Measurements from ENCODE around the gene SSB.

SSB gene

GRCh38 chr2:169768262-169768995 is 30.2 kb upstream of the SSB start:
- in situ Hi-C loops (cut with HindIII; ENCODE audit: low pct_unique_long_range_greater_than_20kb, low sequenced_read_pairs): no loop called here
- no peak for DNase-seq (ENCODE audit: low read depth in 1 of 2, low spot score in 1 of 2)
- TF ChIP-seq JUND (IDR thresholded peaks at IDR 0.05; ENCODE audit: low read depth): no peak

- in situ Hi-C loops (cut with HindIII; ENCODE audit: low pct_unique_long_range_greater_than_20kb, low sequenced_read_pairs): no loop called here
- no peak for TF ChIP-seq JUND (IDR thresholded peaks at IDR 0.05; ENCODE audit: low read depth)
- DNase-seq (ENCODE audit: low read depth in 1 of 2, low spot score in 1 of 2): no peak
Observed at GRCh38 chr2:169771021-169771420, 27.6 kb upstream of the SSB start.

GRCh38 chr2:169771612-169772011 is 27.1 kb upstream of the SSB start:
- no peak for DNase-seq (ENCODE audit: low read depth in 1 of 2, low spot score in 1 of 2)
- no peak for TF ChIP-seq JUND (IDR thresholded peaks at IDR 0.05; ENCODE audit: low read depth)
- in situ Hi-C loops (cut with HindIII; ENCODE audit: low pct_unique_long_range_greater_than_20kb, low sequenced_read_pairs): no loop called here

- no peak for TF ChIP-seq JUND (IDR thresholded peaks at IDR 0.05; ENCODE audit: low read depth)
- DNase-seq (ENCODE audit: low read depth in 1 of 2, low spot score in 1 of 2): no peak
- in situ Hi-C loops (cut with HindIII; ENCODE audit: low pct_unique_long_range_greater_than_20kb, low sequenced_read_pairs): no loop called here
Observed at GRCh38 chr2:169772651-169773050, 26.0 kb upstream of the SSB start.

GRCh38 chr2:169775354-169775753 is 23.3 kb upstream of the SSB start:
- in situ Hi-C loops (cut with HindIII; ENCODE audit: low pct_unique_long_range_greater_than_20kb, low sequenced_read_pairs): no loop called here
- TF ChIP-seq JUND (IDR thresholded peaks at IDR 0.05; ENCODE audit: low read depth): no peak
- DNase-seq (ENCODE audit: low read depth in 1 of 2, low spot score in 1 of 2): no peak

GRCh38 chr2:169775765-169776164 is 22.9 kb upstream of the SSB start:
- no peak for DNase-seq (ENCODE audit: low read depth in 1 of 2, low spot score in 1 of 2)
- no peak for TF ChIP-seq JUND (IDR thresholded peaks at IDR 0.05; ENCODE audit: low read depth)
- in situ Hi-C loops (cut with HindIII; ENCODE audit: low pct_unique_long_range_greater_than_20kb, low sequenced_read_pairs): no loop called here

GRCh38 chr2:169776252-169776761 is 22.4 kb upstream of the SSB start:
- no peak for DNase-seq (ENCODE audit: low read depth in 1 of 2, low spot score in 1 of 2)
- in situ Hi-C loops (cut with HindIII; ENCODE audit: low pct_unique_long_range_greater_than_20kb, low sequenced_read_pairs): no loop called here
- no peak for TF ChIP-seq JUND (IDR thresholded peaks at IDR 0.05; ENCODE audit: low read depth)

- in situ Hi-C loops (cut with HindIII; ENCODE audit: low pct_unique_long_range_greater_than_20kb, low sequenced_read_pairs): no loop called here
- no peak for DNase-seq (ENCODE audit: low read depth in 1 of 2, low spot score in 1 of 2)
- no peak for TF ChIP-seq JUND (IDR thresholded peaks at IDR 0.05; ENCODE audit: low read depth)
Observed at GRCh38 chr2:169778446-169778845, 20.2 kb upstream of the SSB start.

- DNase-seq (ENCODE audit: low read depth in 1 of 2, low spot score in 1 of 2): no peak
- in situ Hi-C loops (cut with HindIII; ENCODE audit: low pct_unique_long_range_greater_than_20kb, low sequenced_read_pairs): no loop called here
- TF ChIP-seq JUND (IDR thresholded peaks at IDR 0.05; ENCODE audit: low read depth): no peak
Observed at GRCh38 chr2:169781249-169782013, 17.2 kb upstream of the SSB start.

GRCh38 chr2:169782513-169782912 is 16.2 kb upstream of the SSB start:
- in situ Hi-C loops (cut with HindIII; ENCODE audit: low pct_unique_long_range_greater_than_20kb, low sequenced_read_pairs): no loop called here
- no peak for DNase-seq (ENCODE audit: low read depth in 1 of 2, low spot score in 1 of 2)
- no peak for TF ChIP-seq JUND (IDR thresholded peaks at IDR 0.05; ENCODE audit: low read depth)

- in situ Hi-C loops (cut with HindIII; ENCODE audit: low pct_unique_long_range_greater_than_20kb, low sequenced_read_pairs): no loop called here
- no peak for TF ChIP-seq JUND (IDR thresholded peaks at IDR 0.05; ENCODE audit: low read depth)
- DNase-seq (ENCODE audit: low read depth in 1 of 2, low spot score in 1 of 2): no peak
Observed at GRCh38 chr2:169790581-169790980, 8.1 kb upstream of the SSB start.

- no peak for TF ChIP-seq JUND (IDR thresholded peaks at IDR 0.05; ENCODE audit: low read depth)
- in situ Hi-C loops (cut with HindIII; ENCODE audit: low pct_unique_long_range_greater_than_20kb, low sequenced_read_pairs): no loop called here
- no peak for DNase-seq (ENCODE audit: low read depth in 1 of 2, low spot score in 1 of 2)
Observed at GRCh38 chr2:169795181-169795580, 3.5 kb upstream of the SSB start.

- DNase-seq (ENCODE audit: low read depth in 1 of 2, low spot score in 1 of 2): no peak
- in situ Hi-C loops (cut with HindIII; ENCODE audit: low pct_unique_long_range_greater_than_20kb, low sequenced_read_pairs): no loop called here
- TF ChIP-seq JUND (IDR thresholded peaks at IDR 0.05; ENCODE audit: low read depth): no peak
Observed at GRCh38 chr2:169796441-169796840, 2.2 kb upstream of the SSB start.

All from T47D (cell line).